Activated gamma-delta T cell treated with anti-CD3 and anti-CD28 coated beads, Interleukin-2, amount 50 U/mL, for 16 hours (primary cell): ENCODE data around the gene THBS3.
"Not testable (repeated sequence)": the region's sequence is repeated elsewhere in the genome, so short reads cannot be mapped to it uniquely, and the experiment has no call there.

Experiments used
- DNase-seq: peaks from one replicate; pipeline ENCODE4 v3.0.0-alpha.2; 2020; ENCODE audit warnings: low read depth

THBS3 gene

DNA sequence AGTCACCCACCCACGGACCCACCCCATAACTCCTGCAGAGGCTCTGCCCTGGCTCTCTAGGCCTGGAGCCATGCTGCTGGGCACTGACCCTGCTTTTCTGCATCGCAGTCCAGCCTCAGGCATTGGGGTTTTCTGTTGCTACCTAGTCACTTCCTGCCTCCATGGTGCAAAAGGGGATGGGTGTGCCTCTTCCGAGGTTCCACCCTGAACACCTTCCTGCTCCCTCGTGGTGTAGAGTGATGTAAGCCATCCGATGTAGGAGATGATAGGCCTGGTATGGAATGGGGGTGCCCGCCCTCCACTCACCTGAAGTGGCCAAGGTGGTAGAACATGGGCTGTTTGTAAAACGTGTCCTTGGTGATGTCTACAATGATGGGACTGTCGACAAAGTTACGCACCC, 27.7 kb upstream of the THBS3 start:
- DNase-seq, result not testable (repeated sequence)

DNA sequence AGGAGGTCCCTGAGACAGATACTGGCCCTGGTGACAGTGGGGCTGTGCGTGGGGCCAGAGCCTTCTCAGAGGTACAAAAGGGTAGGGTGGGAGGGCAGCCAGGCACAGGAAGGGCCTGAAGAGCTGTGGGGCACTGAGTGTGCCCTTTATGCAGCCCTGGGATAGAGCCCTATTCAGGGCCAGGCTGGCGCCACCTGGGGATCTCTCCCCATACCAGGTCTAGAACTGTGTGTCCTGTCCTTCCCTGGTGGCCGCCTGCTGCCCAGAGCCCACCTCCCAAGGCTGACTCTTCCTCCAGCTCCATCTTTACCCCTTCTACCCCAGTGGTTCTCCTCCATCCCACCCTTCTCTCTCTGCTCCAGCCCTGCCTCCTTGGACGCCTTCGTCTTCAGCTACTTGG, 25.8 kb upstream of the THBS3 start:
- DNase-seq, result not testable (repeated sequence)

- DNase-seq, result not testable (repeated sequence)
Observed at GRCh38 chr1:155232001-155232978, 24.6 kb upstream of the THBS3 start.

- not testable (repeated sequence) for DNase-seq
Observed at GRCh38 chr1:155231302-155231701, 23.6 kb upstream of the THBS3 start.

GRCh38 chr1:155228096-155228427, 20.4 kb upstream of the THBS3 start:
- DNase-seq, result no peak

- peak; percentile 100 for DNase-seq
Observed at GRCh38 chr1:155227261-155228095, 19.8 kb upstream of the THBS3 start.

DNA sequence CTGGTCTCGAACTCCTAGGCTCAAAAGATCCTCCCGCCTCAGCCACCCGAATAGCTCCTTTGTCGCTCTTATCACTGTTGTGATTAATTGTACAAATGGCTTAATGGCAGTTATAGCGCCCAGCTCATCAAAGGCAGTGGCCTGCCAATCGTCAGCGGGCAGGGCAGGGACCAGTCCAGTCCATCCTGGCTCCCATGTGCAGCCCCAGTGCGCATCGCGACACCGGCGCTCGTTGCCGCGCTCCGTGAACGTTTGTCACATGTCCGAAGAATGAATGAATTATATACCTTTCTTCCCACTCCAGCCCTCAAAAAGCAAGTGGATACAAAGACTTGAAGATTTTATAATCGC, 19.2 kb upstream of the THBS3 start:
- peak; percentile 36 for DNase-seq

GRCh38 chr1:155226188-155226909, 18.7 kb upstream of the THBS3 start:
- peak; percentile 91 for DNase-seq

DNA sequence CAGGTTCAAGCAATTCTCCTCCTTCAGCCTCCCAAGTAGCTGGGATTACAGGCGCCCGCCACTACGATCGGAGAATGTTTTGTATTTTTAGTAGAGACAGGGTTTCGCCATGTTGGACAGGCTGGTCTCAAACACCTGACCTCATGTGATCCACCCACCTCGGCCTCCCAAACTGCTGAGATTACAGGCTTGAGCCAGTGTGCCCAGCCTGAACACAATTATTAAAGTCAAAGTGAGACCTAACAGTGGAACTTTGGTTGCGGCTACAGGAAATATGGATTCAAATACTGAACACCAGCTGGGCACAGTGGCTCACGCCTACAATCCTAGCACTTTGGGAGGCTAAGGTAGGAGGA, 17.7 kb upstream of the THBS3 start:
- not testable (repeated sequence) for DNase-seq

GRCh38 chr1:155223047-155223446, 15.3 kb upstream of the THBS3 start:
- DNase-seq, result no peak

- DNase-seq, result not testable (repeated sequence)
Observed at GRCh38 chr1:155220211-155220965, 12.7 kb upstream of the THBS3 start.

- no peak for DNase-seq
Observed at GRCh38 chr1:155219592-155220031, 11.9 kb upstream of the THBS3 start.

DNA sequence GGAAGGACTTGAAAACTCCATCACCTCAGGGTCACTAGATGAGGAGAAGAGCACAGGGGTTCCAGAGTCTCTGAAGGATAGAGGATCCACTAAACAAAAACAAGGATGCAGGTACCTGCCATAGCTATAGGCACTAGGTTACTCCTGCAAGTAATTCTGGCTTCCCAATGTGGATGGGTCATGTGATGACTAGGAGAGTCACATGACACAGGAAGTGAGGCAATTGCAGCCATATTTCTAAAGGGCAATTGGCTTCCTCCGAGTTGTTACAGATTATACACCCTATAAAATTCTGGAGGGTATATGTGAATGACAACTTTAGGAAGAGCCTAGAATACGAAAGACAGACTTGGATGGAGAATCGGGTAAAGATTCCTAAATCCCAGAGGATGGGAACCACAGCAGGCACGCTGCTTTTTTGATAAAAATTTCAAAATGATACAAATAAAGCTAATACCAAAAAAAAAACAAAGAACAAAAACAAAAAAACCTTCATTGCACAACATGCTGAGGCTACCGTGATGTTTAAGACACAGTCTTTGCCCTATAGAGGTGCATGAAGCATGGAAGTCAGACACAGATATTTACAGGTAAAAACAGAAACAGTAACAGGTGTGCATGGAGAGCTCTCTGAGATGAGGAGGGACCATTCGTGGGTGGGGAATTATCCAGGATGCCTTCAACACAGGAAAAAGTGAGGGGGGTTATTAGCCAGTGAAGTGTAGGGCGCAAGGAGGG, 11.3 kb upstream of the THBS3 start:
- no peak for DNase-seq

DNA sequence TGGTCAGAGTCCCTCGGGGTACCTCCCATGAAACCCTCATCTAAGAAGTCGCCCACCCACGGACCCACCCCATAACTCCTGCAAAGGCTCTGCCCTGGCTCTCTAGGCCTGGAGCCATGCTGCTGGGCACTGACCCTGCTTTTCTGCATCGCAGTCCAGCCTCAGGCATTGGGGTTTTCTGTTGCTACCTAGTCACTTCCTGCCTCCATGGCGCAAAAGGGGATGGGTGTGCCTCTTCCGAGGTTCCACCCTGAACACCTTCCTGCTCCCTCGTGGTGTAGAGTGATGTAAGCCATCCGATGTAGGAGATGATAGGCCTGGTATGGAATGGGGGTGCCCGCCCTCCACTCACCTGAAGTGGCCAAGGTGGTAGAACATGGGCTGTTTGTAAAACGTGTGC, 7.0 kb upstream of the THBS3 start:
- not testable (repeated sequence) for DNase-seq

GRCh38 chr1:155212051-155212440, 4.3 kb upstream of the THBS3 start:
- DNase-seq, result not testable (repeated sequence)

DNA sequence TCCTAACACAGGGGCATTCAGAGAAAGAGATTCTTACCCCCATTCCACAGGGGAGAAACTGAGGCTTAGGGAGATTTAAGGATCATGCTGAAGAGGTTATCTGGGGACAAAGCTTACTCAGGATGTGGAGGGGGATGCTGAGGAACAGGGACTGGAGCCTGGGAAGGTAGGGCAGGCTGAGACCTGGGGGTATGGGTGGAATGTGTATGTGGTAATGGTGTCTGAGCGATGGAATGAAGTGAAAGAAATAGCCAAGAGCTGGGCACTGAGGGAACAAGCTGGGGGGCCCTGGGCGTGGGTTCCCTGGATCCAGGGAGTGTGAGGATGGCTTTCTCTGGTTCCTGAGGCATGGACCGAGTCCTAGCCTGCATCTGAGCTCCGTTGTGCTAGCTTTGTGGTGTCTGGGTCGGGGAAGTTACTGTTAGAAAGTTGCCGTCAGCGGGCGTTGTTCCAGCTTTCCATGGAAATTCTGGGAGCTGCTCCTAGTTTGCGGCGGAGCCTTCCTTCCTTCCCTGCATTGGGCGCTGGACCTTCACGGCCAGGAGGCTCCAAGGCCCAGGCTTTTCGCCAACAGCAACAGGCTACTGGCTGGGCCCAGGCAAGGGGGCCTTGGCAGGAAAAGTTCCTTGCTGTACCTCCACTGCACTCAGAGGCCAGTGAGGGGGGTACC, 3.8 kb upstream of the THBS3 start:
- DNase-seq, result not testable (repeated sequence)

GRCh38 chr1:155210314-155211104, 2.8 kb upstream of the THBS3 start:
- DNase-seq, result no peak

DNA sequence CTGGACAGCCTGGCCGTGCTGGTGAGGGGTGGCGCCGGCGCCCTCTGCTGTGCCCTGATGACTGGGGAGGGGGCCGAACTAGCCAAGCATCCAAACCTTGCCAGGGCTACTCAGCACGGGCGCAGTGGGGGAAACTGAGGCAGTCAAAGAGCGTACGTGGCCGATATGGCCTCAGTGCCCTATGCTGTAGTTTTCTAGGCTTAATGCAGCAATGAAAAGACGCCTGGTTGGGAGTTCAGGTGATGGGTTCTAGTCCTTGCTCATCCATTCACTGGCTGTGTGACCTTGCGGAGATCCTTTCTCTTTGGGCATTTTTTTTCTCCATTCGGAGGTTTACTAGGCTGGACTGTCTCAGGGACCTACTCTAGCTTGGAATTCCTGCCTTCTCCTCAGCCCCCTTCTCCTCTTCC, 1.6 kb upstream of the THBS3 start:
- no peak for DNase-seq

- DNase-seq, result peak; percentile 88
Observed at GRCh38 chr1:155208541-155209311, 1.0 kb upstream of the THBS3 start, which contains the start of gene MTX1. Gene MTX1, plus strand, starts transcription at chr1:155208695. Its CDS starts 110 bp downstream, at chr1:155208805.
